ENCODE results near the gene DIS3L2. TPM values are rescaled to one million over a fixed set of nuclear protein-coding genes. Genes with fewer than 3 reads are reported as not detected.
"Not testable (repeated sequence)": the region's sequence is repeated elsewhere in the genome, so short reads cannot be mapped to it uniquely, and the experiment has no call there.

Gene DIS3L2
- total RNA-seq, 1 experiment from 2014 or later, result 22.7 TPM

DNA sequence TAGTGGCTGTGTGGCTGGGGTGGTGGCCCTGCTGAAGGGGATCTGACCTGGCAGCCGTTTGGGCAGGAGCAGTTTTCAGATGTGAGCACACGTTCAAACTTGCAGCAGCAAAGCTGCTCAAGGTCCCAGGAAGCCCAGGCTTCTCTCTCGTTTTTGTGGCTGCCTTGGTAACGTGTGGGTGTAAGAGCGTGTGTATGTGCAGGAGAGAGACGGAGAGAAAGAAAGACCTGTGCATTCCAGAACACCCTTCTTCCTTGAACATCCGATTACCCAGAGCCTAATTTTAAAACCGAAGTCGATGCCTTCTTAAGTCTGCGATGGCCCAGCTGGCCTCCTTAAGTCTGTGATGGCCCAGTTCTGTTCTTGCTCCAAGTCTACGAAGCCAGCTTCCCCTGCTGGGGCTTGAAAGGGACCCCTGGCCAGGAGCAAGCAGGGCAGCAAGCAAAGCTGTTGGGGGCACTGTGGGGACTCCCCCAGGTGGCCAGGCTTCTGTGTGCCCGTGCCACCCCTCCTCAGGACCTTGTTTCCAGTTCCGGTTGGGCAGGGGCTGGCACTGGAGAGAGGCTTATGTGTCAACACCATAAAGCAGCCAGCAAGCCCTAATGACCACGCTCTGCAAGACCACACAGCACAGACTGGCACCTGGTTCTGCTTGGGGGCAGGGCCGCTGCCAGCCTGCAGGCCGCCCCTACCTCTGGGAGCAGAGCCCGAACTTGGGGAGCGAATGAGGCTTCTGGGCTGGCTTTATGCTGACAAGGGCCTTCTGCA lies 361.2 kb downstream of the DIS3L2 start:
- no peak overlapping the region for H3K4me3 ChIP-seq (ENCODE audit: insufficient read depth, low read depth, low read length)
- H3K36me3 ChIP-seq (replicated peaks; ENCODE audit: control insufficient read depth, insufficient read depth, low read length), result no peaks in the 10 kb centered on the region
- H3K27me3 ChIP-seq (ENCODE audit: control insufficient read depth, insufficient read depth, low read length), result no peaks in the 10 kb centered on the region
- peak; percentile 54 for DNase-seq

DNA sequence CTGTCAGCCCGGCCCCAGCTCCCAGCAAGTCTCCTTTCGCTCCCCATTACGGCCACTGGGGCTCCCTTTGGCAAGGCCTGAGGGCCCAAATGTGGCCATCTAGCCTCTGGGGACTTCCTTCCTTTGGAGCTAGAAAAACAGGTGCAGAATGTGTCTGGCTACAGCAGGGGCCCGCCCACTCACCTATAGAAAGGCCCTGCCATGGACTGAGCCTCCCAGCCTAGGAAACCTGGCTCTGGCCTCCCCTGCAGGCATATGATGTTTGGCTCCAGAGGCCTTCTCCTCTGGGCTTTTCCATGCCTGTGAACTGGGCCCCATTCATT lies 361.8 kb downstream of the DIS3L2 start:
- Histone ChIP-seq H3K4me3 (ENCODE audit: insufficient read depth, low read depth, low read length) (no peak overlapping the region), H3K36me3 (replicated peaks; ENCODE audit: control insufficient read depth, insufficient read depth, low read length) (no peaks in the 10 kb centered on the region), H3K27me3 (ENCODE audit: control insufficient read depth, insufficient read depth, low read length) (no peaks in the 10 kb centered on the region)
- DNase-seq, result no peak

DNA sequence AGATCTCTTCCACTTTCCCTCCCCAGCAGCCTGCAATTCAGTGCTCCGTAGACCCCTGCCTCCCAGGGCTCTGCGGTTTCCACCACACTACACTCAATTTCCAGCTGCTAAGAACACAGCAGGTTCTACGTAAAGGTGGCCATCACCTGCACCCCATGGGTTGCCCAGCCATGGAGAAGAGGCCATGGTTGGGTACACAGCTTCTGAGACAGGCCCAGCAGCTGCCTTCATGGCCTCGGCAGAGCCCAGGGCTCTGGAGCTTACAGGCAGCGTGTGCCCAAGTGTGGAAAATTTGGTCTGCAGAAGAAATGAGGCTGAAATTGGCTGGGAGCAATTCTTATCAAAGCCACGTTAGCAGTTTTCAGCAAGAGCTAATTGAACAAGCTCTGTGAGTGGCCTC lies 362.5 kb downstream of the DIS3L2 start:
- DNase-seq; H3K36me3 ChIP-seq (replicated peaks; ENCODE audit: control insufficient read depth, insufficient read depth, low read length); H3K4me3 ChIP-seq (ENCODE audit: insufficient read depth, low read depth, low read length); H3K27me3 ChIP-seq (ENCODE audit: control insufficient read depth, insufficient read depth, low read length): not testable (repeated sequence)

GRCh38 chr2:232324778-232325177 lies 363.3 kb downstream of the DIS3L2 start:
- no peaks in the 10 kb centered on the region for H3K27me3 ChIP-seq (ENCODE audit: control insufficient read depth, insufficient read depth, low read length)
- no peaks in the 10 kb centered on the region for H3K36me3 ChIP-seq (replicated peaks; ENCODE audit: control insufficient read depth, insufficient read depth, low read length)
- H3K4me3 ChIP-seq (ENCODE audit: insufficient read depth, low read depth, low read length), result no peak overlapping the region
- peak; percentile 31 for DNase-seq

DNA sequence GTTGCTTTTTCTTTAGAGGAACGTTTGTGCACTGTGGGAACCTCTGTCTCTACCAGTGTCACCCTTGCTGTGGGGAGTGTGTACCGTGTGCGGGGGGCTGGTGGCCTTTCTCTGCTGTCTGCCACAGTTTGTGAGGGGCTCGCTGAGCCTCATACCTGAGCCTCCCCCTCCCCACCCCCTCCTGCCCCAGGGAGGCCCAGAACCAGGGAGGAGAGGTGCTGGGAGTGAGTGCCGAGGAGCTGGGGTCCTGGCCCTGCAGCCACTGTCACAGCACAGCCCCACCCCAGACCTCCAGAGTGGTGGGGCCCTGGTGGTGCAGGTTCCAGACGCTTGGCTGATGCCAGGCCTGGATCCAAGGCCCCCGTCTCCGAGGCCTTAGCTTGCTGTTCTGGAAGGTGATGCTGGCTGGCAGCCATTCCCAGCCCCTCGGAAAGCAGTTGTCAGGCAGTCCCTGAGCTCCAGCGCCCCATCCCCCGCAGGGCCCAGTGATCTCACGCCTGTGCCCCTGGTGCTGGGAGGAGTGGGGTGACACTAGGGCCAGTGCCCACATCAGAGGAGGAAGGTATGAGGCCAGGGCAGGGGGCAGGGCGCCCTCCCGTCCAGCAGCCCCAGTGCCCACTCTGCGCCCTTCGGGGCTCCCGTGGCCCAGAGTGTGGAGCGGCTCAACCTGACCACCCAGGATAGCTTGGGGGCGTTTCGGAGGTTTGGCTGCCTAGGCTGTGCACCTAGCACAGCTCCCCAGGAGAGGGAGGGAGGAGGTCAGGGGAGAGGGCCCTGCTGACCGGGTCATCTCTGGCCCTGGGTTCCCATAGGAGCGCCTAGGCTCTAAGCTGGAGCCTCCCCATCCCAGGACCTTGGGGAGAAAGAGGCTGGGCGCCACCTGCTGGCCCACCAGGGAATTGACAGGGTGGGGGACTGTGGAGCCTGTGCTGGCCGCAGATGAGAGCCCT lies 364.1 kb downstream of the DIS3L2 start:
- H3K27me3 ChIP-seq (ENCODE audit: control insufficient read depth, insufficient read depth, low read length), result no peaks in the 10 kb centered on the region
- peak; percentile 80 for DNase-seq
- H3K4me3 ChIP-seq (ENCODE audit: insufficient read depth, low read depth, low read length), result no peak overlapping the region
- no peaks in the 10 kb centered on the region for H3K36me3 ChIP-seq (replicated peaks; ENCODE audit: control insufficient read depth, insufficient read depth, low read length)

DNA sequence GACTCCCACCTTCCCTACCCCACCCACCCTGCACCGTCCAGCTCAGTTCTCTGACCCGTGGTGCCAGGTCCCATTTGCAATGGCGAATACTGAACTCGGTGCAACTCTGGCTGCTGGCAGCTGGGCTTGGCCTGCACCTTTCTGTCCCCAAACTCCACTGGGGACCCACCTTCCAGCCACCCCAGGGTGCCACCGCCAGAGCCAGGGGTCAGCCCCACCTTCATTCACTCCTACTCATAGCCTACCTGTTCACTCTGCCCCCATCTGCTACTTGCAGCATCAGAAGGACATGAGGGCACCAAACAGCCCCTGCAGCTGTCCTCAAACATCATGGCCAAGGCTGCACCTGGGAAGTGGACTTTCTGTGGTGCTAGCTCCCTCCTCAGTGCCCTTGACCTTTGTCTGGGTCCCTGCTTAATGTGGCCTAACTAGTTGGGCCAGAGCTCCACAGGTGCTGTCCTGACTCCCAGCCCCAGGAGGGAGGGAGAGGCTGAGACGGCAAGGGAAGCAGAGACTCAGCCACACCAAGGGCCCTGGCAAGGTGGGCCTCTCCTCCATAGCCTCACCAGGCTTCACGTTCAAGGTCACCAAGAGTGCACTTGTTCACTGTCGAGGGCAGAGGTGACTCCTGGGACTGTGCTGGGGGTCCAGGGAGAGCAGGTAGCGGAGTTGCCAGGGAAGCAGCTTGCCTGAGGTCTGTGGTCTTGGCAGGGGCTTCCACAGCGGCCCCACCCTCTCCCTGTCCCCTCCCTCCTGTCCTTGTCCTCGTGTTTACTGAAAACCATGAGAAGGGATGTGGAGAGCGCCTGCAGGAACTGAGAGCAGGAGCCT lies 365.0 kb downstream of the DIS3L2 start:
- not testable (repeated sequence) for H3K4me3 ChIP-seq (ENCODE audit: insufficient read depth, low read depth, low read length); H3K36me3 ChIP-seq (replicated peaks; ENCODE audit: control insufficient read depth, insufficient read depth, low read length); H3K27me3 ChIP-seq (ENCODE audit: control insufficient read depth, insufficient read depth, low read length)
- DNase-seq, result peak; percentile 39

DNA sequence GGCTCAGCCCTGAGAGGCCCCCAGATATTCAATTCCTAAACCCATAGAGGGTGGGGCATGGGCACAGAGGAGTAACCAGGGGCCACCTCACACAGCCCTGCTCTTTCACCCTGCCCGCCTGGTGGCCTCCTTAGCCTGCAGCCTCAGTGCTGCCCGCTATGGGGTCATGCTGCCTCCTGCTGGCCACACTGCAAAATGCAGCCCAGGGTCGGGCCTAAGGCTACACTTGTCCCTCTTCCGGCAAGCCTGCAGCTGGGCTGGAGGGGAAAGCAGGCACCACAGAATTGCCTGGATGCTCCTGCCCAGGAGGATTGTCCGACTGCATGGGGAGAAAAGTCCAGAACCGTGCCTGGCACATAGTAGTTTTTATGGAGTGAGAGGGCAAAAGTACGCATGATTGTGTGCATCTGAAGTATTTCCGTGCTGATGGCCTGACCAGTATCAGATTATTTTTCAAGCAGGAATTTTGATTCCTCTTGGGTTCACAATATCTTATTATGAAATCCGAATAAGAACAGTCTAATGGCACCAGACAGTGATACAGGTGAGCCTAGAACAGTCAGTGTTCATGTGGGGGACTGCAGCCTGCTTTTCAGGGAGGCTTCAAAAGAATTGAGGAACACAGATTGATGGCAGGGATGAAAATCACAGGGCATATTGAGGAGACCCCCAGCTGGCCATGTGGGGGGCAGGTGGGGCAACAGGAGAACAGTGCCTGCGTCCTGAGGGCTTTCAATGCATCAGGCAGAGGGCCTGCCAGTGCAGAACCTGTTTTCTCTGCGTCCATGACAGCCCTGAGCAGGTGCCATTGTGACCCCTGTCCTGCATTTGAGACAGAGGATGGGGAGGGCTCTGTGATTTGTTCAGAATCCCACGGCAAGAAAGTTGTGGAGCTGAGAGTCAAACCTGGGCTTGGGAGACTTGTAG lies 365.9 kb downstream of the DIS3L2 start:
- Histone ChIP-seq H3K4me3 (ENCODE audit: insufficient read depth, low read depth, low read length) (no peak overlapping the region), H3K36me3 (replicated peaks; ENCODE audit: control insufficient read depth, insufficient read depth, low read length) (no peaks in the 10 kb centered on the region), H3K27me3 (ENCODE audit: control insufficient read depth, insufficient read depth, low read length) (no peaks in the 10 kb centered on the region)
- peak; percentile 92 for DNase-seq

DNA sequence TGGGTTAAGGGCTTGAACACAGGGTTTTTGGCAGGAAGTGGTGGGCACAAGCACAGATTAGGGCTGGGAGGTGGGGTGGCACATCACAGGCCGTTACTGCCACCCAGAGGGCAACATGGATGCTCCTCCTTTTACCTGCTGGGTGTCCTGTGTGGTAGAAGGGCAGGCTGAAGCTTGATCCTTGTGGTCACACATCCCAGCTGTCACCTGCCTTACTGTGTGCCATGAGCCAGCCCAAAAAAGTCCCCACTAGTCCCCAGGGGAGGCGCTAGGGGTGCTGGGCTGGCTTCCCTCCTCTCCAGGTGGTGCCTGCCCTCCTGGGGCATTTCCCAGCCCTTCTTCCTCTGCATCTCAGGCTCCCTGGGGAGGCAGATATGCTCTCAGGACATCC lies 366.5 kb downstream of the DIS3L2 start:
- Histone ChIP-seq H3K36me3 (replicated peaks; ENCODE audit: control insufficient read depth, insufficient read depth, low read length) (no peaks in the 10 kb centered on the region), H3K27me3 (ENCODE audit: control insufficient read depth, insufficient read depth, low read length) (no peaks in the 10 kb centered on the region), H3K4me3 (ENCODE audit: insufficient read depth, low read depth, low read length) (no peak overlapping the region)
- DNase-seq, result peak; percentile 57

GRCh38 chr2:232328516-232329460 lies 367.3 kb downstream of the DIS3L2 start:
- H3K36me3 ChIP-seq (replicated peaks; ENCODE audit: control insufficient read depth, insufficient read depth, low read length), result no peaks in the 10 kb centered on the region
- DNase-seq, result no peak
- H3K27me3 ChIP-seq (ENCODE audit: control insufficient read depth, insufficient read depth, low read length), result no peaks in the 10 kb centered on the region
- no peak overlapping the region for H3K4me3 ChIP-seq (ENCODE audit: insufficient read depth, low read depth, low read length)

- Histone ChIP-seq H3K27me3 (ENCODE audit: control insufficient read depth, insufficient read depth, low read length) (no peaks in the 10 kb centered on the region), H3K36me3 (replicated peaks; ENCODE audit: control insufficient read depth, insufficient read depth, low read length) (no peaks in the 10 kb centered on the region), H3K4me3 (ENCODE audit: insufficient read depth, low read depth, low read length) (no peak overlapping the region)
- DNase-seq, result no peak
Observed at GRCh38 chr2:232329716-232330067, 368.2 kb downstream of the DIS3L2 start.

DNA sequence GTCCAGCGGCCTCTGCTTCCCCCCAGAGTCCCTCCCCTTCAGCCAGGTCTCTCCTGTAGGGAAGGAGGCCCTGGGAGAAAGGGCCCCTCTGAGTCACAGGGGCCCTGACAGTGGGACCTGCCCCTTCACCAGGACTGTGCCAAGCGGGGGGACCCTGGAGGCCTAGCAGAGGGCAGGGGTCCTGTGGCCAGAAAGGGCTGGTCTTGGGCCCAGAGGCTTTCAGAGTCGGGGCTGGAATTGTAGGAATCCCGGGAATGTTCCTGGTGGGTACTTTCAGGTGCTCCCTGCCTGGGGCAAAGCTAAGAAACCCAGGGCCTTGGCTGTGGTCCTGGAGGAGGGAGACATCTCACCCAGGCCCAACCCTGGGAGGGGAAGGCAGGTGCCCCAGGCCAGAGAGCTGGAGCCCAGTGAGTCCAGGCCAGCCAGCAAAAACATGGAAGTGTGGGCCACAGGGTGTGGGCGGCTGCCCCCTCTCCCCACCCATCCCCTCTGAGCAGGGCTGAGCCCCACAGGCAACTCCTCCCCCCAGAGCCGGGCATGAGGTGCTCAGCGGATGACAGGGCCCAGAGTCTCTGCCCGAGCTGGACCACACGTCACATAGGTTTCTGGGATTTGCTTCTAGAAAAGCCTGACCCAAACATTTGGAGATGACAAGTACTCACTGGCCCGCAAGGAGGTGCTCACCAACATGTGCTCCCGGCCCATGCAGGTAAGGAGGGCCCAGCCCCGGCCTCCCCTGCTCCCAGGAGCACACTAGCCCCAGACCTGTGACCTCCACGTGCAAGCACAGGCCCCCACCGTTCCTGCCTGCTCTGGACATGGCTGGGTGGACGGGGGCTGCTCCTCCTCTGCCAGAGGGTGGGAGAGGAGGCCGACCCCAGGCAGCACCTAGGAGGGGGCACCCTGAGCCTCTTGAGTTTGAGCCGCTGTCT lies 368.8 kb downstream of the DIS3L2 start:
- Histone ChIP-seq H3K27me3 (ENCODE audit: control insufficient read depth, insufficient read depth, low read length) (no peaks in the 10 kb centered on the region), H3K36me3 (replicated peaks; ENCODE audit: control insufficient read depth, insufficient read depth, low read length) (no peaks in the 10 kb centered on the region), H3K4me3 (ENCODE audit: insufficient read depth, low read depth, low read length) (no peak overlapping the region)
- DNase-seq, result peak; percentile 88

GRCh38 chr2:232331061-232331460 lies 369.5 kb downstream of the DIS3L2 start:
- H3K36me3 ChIP-seq (replicated peaks; ENCODE audit: control insufficient read depth, insufficient read depth, low read length); DNase-seq: not testable (repeated sequence)

More at GRCh38 chr2:232331061-232331460, 369.5 kb downstream of the DIS3L2 start:
- not testable (repeated sequence) for H3K4me3 ChIP-seq (ENCODE audit: insufficient read depth, low read depth, low read length); H3K27me3 ChIP-seq (ENCODE audit: control insufficient read depth, insufficient read depth, low read length)

Data from H7 (cell line).